ENCODE measurements around the gene COX17.
A peak's percentile ranks its signal among the peaks of the same experiment; 100 is the strongest.
"Not testable (repeated sequence)": the region's sequence is repeated elsewhere in the genome, so short reads cannot be mapped to it uniquely, and the experiment has no call there.

Gene COX17

GRCh38 chr3:119676771-119677640 lies at the start of gene COX17:
TSS of gene COX17 (minus strand) at chr3:119677406. CDS start at chr3:119677310, 96 bp downstream.
- peak; percentile 86 to 95 for DNase-seq

DNA sequence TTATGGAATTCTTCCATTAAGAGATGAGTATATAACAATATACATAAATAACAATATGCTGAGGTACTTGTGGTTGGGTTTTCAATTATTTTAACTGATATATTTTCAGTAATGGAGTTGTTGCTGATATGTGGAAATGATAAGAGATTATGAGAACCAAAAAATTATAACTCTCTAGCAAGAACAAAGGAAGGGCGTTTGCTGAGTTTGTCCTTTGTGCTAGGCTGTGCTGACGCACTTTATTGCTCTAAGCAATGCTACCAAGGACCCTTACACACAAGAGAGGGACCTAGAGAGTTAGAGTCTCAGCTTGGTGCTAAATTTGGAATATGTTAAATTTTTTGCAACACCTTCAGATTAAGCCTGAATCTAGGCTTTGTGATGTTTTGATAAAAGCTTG lies 49.7 kb upstream of the COX17 start:
- no peak for DNase-seq

GRCh38 chr3:119723022-119723421 lies 45.8 kb upstream of the COX17 start:
- no peak for DNase-seq

GRCh38 chr3:119717520-119717919 lies 40.3 kb upstream of the COX17 start:
- no peak for DNase-seq

DNA sequence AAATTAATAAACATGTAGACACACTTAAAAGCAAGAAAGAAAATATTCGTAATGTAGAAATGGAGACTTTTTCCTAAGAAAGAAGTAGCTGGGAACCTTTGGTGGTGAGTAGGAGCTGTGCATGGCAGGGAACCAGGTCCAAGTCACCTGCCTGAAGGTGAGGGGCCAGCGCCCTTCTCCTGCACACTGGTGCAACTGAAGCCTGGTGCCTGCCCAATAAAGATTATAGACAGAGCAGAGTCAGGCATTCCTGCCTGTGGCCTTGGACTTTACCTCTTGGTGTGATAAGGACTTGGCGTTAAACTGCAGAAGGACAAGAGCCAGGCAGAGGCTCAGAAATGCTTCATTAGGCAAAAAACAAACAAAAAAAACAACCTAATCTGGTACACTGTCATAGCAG lies 39.8 kb upstream of the COX17 start:
- DNase-seq: no peak

DNA sequence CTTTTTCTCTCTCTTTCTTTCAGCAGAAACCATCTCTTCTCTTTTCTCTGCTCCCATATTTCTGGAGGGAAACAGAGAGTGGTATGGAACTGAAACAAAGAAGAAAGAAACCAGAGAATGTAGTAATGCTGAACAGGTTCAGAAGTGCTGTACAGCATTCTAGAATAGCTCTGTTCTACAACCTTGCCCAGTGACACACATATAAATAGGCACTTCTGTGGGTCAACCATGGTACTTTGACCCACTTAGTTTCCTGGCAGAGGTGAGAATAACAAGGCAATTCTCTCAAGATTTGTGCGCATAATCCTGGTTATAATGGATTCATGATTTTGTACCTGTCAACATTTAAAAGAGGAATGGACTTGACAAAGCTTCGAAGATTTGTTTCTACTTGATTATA lies 37.9 kb upstream of the COX17 start:
- no peak for DNase-seq

- DNase-seq: no peak
Measured at GRCh38 chr3:119703820-119704531, 26.8 kb upstream of the COX17 start.

DNA sequence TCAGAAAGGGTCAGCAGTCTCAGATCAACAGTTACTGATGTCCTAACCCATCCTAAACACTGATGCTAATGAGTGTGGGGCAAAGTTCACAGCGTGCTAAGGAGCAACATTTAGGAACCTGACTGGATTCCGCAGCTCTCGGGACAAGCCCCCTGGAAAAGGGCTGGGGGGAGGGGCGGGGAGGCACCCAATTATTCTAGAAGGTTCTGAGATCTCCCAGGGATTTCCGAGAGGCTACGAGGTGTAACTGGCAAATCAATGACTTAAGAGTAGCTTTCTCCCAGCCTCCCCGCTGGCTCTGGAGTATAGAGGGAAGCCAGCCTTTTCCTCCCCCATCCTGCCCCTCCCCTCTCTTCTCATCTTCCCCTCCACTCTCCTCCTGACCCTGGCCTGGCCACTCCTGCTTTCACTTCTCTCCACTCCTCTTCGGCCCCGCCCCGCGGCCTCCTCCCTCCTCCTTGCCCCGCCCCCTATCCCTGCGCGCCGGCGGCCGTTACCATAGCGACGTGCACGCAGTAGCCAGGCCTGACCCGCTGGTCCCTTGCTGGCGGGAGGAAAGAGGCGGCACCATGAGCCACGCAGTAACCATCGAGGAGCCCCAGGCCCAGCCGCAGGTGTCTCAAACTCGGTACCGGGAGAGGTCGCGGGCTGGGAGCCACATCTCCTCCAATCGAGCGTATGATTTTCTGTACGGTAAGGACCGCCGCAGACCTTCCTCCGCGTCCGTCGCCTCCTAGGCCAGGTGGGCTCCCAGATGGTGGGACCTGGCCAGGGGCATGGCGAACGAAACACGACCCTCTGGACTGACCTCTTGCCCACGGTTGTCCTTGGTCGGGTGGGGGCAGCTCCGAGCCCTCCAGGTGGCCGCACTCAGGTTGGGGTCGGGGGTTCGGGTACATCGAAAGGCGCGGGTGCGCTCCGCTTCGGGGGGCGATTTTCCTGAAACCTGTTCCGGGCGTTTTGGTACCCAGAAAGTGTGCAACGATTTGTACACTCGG lies 25.6 kb upstream of the COX17 start, which contains the start of gene CFAP91:
Gene CFAP91, plus strand, starts transcription at position 493 of the 998 bp plus-strand sequence. Its CDS starts 77 bp downstream, at position 570.
- DNase-seq: no peak

DNA sequence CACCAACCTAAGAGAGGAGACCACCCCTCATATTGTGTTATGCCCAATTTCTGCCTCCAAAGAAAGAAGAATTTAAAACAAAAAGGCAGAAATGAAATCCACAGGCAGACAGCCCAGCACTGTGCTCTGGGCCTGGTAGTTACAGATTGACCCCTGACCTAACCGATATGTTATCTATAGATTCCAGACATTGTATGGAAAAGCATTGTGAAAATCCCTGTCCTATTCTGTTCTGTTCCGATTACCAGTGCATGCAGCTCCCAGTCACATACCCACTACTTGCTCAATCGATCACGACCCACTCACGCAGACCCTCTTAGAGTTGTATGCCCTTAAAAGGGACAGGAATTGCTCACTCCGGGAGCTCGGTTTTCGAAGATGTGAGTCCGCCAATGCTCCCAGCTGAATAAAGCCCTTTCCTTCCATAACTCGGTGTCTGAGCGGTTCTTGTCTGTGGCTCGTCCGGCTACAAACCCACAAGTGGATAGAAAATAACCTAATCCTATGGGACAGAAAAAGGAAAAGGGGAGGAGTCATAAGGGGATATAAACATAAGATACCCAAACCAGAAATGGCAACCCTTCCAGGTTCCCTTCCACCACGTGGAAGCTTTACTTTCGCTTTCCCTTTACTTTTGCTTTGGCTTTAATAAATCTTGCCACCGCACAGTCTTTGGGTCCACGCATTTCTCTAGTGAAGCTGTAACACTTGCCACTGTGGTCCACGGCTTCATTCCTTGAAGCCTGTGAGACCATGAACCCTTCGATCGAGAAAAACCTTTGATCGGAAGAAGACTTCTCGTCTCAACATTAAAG lies 23.9 kb upstream of the COX17 start:
- DNase-seq: no peak

- peak in 1 of 2 experiments; percentile 25 for DNase-seq
Measured at GRCh38 chr3:119700269-119700919, 23.2 kb upstream of the COX17 start.

DNA sequence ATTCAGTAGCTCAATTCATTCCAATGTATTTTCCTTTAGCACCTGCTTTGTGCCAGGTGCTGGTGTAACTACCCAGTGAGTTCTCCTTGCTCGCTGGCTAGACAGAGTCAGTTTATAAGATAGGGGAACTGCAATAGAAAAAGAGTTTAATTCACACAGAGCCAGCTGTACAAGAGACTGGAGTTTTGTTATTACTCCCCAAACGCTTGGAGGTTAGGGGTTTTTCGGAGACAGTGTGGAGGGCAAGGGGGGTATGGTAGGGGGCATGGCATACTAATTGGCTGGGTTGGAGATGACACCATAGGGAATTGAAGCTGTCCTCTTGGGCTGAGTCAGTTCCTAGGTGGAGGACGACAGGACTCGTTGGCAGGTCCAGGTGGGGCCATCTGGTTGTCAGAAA lies 20.2 kb upstream of the COX17 start:
- DNase-seq: no peak

GRCh38 chr3:119695480-119695879 lies 18.3 kb upstream of the COX17 start:
- peak in 1 of 2 experiments; percentile 16 for DNase-seq

- DNase-seq: peak in 1 of 2 experiments; percentile 34
Measured at GRCh38 chr3:119690043-119690656, 12.9 kb upstream of the COX17 start.

DNA sequence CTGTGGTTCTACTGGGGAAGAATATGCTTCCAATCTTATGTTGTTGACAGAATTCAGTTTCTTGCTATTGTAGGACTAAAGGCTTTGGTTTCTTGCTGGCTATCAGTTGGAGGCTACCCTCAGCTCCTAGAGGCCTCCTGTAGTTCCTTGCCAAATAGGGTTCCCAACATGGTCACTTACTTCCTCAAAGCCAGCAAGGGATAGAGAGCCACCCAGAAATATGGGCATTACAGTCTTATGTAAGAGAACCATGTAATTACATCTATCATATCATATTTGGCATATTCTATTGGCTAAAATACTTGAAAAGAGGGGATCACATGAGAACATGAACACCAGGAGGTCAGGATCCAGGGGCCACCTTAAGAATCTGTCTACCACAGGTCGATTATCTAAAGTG lies 6.2 kb upstream of the COX17 start:
- DNase-seq: no peak

DNA sequence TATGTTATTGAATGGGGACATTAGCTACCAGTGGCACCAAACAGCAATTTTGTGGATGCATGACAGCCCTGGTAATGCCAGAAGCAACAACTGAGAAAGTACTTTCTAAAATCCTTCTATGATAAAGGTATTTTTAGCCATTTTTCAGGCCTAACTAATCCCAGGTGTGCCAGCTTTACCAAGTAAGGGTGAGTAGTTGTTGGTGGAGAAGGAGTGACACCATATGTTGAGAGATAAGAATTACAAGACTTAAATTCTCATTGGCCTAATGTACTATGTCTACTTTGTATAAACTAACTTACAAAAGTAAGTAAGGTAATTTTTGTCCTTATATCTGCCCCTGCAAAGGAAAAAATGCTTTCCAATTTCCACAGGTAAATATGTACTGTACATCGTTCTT lies 4.1 kb upstream of the COX17 start:
- peak in 1 of 2 experiments; percentile 28 for DNase-seq

DNA sequence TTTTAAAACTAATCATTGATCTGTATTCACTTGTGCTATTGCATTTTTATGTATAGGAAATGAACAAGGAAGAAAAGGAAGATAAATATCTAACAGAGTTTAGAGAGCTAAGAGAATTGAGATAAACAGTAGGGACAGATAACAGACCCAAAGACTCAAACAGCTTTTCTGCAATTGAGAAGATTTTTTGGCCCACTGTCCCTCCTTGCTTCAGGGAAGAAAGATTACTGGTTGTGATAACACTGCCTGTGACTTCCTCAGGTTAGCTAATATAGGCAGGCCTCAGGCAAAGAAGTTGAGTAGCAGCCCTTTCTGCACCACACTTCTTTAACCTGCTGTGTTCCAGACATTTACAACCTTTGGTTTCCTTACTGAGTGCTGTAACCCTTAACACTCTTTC lies 2.7 kb upstream of the COX17 start:
- no peak for DNase-seq

GRCh38 chr3:119678209-119678608 lies 1.0 kb upstream of the COX17 start:
- DNase-seq: not testable (repeated sequence)

GRCh38 chr3:119677641-119677934 lies 382 bp upstream of the COX17 start:
- no peak for DNase-seq

- no peak for DNase-seq
Measured at GRCh38 chr3:119676020-119676419, 1.2 kb downstream of the COX17 start.

DNA sequence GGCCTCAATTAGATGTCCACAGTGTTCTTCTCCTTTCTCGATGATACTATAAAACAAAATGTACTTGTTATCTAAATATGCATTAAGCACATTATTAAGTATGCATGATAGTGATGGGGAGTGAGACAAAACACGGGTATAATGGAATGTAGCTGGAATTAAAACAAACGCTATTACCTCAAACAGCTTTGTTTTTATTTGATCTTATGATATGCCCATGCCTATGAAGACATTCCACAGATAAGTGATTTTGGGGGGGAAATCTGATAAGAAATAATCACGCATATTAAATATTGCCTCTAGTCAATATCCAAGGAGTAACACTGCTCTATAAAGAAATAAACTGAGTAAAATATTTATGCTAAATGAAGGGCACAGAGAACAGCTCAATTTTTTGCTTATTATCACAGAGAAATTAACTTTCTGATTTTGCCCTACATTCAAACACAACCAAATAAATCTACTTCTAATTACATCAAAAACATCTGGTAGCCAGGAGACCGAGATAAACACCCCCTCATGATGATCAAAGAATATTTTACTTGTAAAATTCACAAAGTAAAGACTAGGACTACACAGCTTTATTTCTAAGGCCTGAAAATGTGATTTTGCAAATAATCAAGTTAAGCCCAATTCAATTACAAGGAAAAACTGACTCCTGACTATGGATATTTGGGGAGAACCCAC lies 1.9 kb downstream of the COX17 start:
- DNase-seq: no peak

All from SW 1271 (cell line).